Islet of Langerhans (tissue), 1 donor: Measurements from ENCODE around the gene GPN1.
A peak's percentile ranks its signal among the peaks of the same experiment; 100 is the strongest.
"Not testable (repeated sequence)": the region's sequence is repeated elsewhere in the genome, so short reads cannot be mapped to it uniquely, and the experiment has no call there.

ENCODE experiments used
- FAIRE-seq: peaks from one replicate; lab custom pipeline; 2011; peaks lifted over from hg19 to GRCh38; lab: Jason Lieb, UNC

GPN1 gene

GRCh38 chr2:27627963-27628766 lies 685 bp upstream of the GPN1 start:
- FAIRE-seq: no peak

GRCh38 chr2:27630257-27630656 lies 1.4 kb downstream of the GPN1 start:
- FAIRE-seq: not testable (repeated sequence)

GRCh38 chr2:27634291-27634690 lies 5.4 kb downstream of the GPN1 start:
- no peak for FAIRE-seq

GRCh38 chr2:27636766-27637165 lies 7.9 kb downstream of the GPN1 start:
- no peak for FAIRE-seq

GRCh38 chr2:27638037-27638637 lies 9.3 kb downstream of the GPN1 start:
- no peak for FAIRE-seq

- FAIRE-seq: no peak
Measured at GRCh38 chr2:27638709-27639108, 9.9 kb downstream of the GPN1 start.

GRCh38 chr2:27640722-27641245 lies 11.9 kb downstream of the GPN1 start:
- FAIRE-seq: no peak

- FAIRE-seq: no peak
Measured at GRCh38 chr2:27645197-27645596, 16.3 kb downstream of the GPN1 start.

- no peak for FAIRE-seq
Measured at GRCh38 chr2:27647289-27647688, 18.4 kb downstream of the GPN1 start.

GRCh38 chr2:27647737-27648136 lies 18.9 kb downstream of the GPN1 start:
- no peak for FAIRE-seq

GRCh38 chr2:27651056-27651455 lies 22.2 kb downstream of the GPN1 start:
- no peak for FAIRE-seq

- no peak for FAIRE-seq
Measured at GRCh38 chr2:27652341-27652740, 23.5 kb downstream of the GPN1 start.

GRCh38 chr2:27652790-27653189 lies 23.9 kb downstream of the GPN1 start:
- no peak for FAIRE-seq

GRCh38 chr2:27653397-27653796 lies 24.5 kb downstream of the GPN1 start:
- no peak for FAIRE-seq

- no peak for FAIRE-seq
Measured at GRCh38 chr2:27655155-27655951, 26.5 kb downstream of the GPN1 start.

GRCh38 chr2:27661371-27661770 lies 32.5 kb downstream of the GPN1 start:
- no peak for FAIRE-seq

- FAIRE-seq: peak; percentile 95
Measured at GRCh38 chr2:27663285-27664153, 34.7 kb downstream of the GPN1 start, which contains the start of the genes SLC4A1AP and SUPT7L. Gene SLC4A1AP, plus strand, starts transcription at chr2:27663889. Its CDS starts 26 bp downstream, at chr2:27663915. Gene SUPT7L, minus strand, starts transcription at chr2:27663614. Its CDS starts 1,422 bp downstream, at chr2:27662192.

- no peak for FAIRE-seq
Measured at GRCh38 chr2:27664154-27664574, 35.3 kb downstream of the GPN1 start.

GRCh38 chr2:27664622-27665363 lies 35.9 kb downstream of the GPN1 start:
- no peak for FAIRE-seq

- FAIRE-seq: no peak
Measured at GRCh38 chr2:27667446-27667845, 38.6 kb downstream of the GPN1 start.

GRCh38 chr2:27671235-27671634 lies 42.4 kb downstream of the GPN1 start:
- no peak for FAIRE-seq
